Gastrocnemius medialis (tissue), 4 donors: ENCODE data around the gene WNT9A. TPM values are rescaled to one million over a fixed set of nuclear protein-coding genes. Genes with fewer than 3 reads are reported as not detected.

Experiments used
- ATAC-seq, 2 donors: fragments of 150-250 bp; one replicate each; pipeline ENCODE4 v1.9.1; 2016
- DNase-seq, 2 donors: peaks; one replicate each; pipeline ENCODE4 v3.0.0-alpha.2; 2019
- H3K27ac ChIP-seq, 4 donors: fragments of 200-600 bp; sonication (generic); 1 replicate in 1 of 4; 2 replicates in 3 of 4; pipeline ENCODE4 v1.5.1; 2016 to 2018; ENCODE audit warnings: mild to moderate bottlenecking in 2 of 4, moderate library complexity in 1 of 4
- H3K27me3 ChIP-seq, 3 donors: fragments of 200-600 bp; sonication (generic) in 2 of 3; 1 replicate in 1 of 3; 2 replicates in 2 of 3; pipeline versions ENCODE4 v1.5.1 to v1.6.0; 2016 to 2019; ENCODE audit warnings: mild to moderate bottlenecking in 1 of 3, moderate library complexity in 1 of 3
- H3K36me3 ChIP-seq, 2 donors: fragments of 200-600 bp; sonication (generic) in 1 of 2; one replicate each; pipeline ENCODE4 v1.5.1; 2017 to 2018
- H3K4me1 ChIP-seq, 2 donors: fragments of 200-600 bp; sonication (generic) in 1 of 2; one replicate each; pipeline ENCODE4 v1.5.1; 2016 to 2017; ENCODE audit warnings: mild to moderate bottlenecking in 2 of 2
- H3K4me3 ChIP-seq, 4 donors: fragments of 200-600 bp; sonication (generic) in 3 of 4; 1 replicate in 1 of 4; 2 replicates in 3 of 4; pipeline ENCODE4 v1.5.1; 2016 to 2019; ENCODE audit warnings: mild to moderate bottlenecking in 2 of 4
- H3K9me3 ChIP-seq, 3 donors: fragments of 200-600 bp; sonication (generic) in 2 of 3; 1 replicate in 1 of 3; 2 replicates in 2 of 3; pipeline ENCODE4 v1.5.1; 2016 to 2019
- POLR2A ChIP-seq, 2 donors: fragments of 450-650 bp; IDR thresholded peaks; one replicate each; pipeline ENCODE4 v1.6.1; 2017; ENCODE audit warnings: antibody characterized with exemption in 2 of 2, mild to moderate bottlenecking in 2 of 2, moderate library complexity in 2 of 2
- in situ Hi-C, 4 donors: fragments of 200-750 bp; cut with MboI; loops; one replicate each; pipeline versions ENCODE4 v1.15.0 to v1.8.0; 2017; ENCODE audit warnings: low sequenced_read_pairs in 4 of 4
- intact Hi-C: fragments of 100-400 bp; cut with DNase I; formaldehyde crosslinking; loops from one replicate; pipeline ENCODE4 v1.15.1; 2023; ENCODE audit warnings: low total_unique reads
- microRNA-seq, 2 donors: library from miRNA; unstranded; fragments of <30 nt; microRNA quantifications; one replicate each; pipeline ENCODE4, GENCODE V29; 2016; ENCODE audit warnings: borderline replicate concordance in 2 of 2
- total RNA-seq, 4 donors: library from RNA; depleted of rRNA; stranded (reverse); fragments of >200 nt; gene quantifications; one replicate each; pipeline versions ENCODE4 v1.1.0 to v1.2.3, GENCODE V29; 2016
- TF ChIP-seq, protein P1 (sequence below), 5 experiments: fragments of 450-650 bp in 3 of 5; fragments of 200-600 bp in 2 of 5; sonication (generic) in 2 of 5; IDR thresholded peaks in 4 of 5; conservative IDR thresholded peaks in 1 of 5; 1 replicate in 4 of 5; 2 replicates in 1 of 5; pipeline ENCODE4 v1.5.1; 2016 to 2019; ENCODE audit warnings: antibody characterized with exemption in 5 of 5, mild to moderate bottlenecking in 3 of 5, moderate library complexity in 3 of 5

The WNT9A gene
- total RNA-seq, 4 donors from 2014 or later = 6.8 to 29.4 (median 15.5) TPM

DNA sequence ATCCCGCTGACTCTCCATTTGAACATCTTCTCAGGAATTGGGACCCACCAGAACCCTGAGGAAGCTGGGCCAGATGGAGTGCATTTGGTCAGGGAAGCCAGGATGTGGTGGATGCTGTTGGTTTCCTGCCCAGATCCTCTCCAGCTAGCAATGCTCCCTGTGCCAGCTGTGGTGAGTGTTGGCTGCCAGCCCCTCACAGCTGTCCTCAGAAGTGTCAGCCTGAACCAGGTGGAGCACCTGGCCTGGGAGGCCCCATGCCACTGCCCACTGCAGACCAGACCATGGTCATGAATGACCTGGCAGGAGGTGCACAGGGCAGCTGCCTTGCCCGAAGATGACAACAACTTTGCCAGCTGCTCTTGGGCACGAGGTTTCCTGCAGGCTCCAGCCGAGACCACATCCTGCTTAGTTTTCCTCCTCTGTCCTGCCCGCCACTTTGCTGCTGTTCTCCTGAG lies 77.9 kb downstream of the WNT9A start:
- DNase-seq (no peak), ATAC-seq (no peak)
- Histone ChIP-seq H3K27me3 (peaks cover 0 to 3% (median 0%) of the 10 kb centered on the region in 3 donors), H3K4me1 (no peaks in the 10 kb centered on the region), H3K9me3 (peaks cover 0 to 4% (median 0%) of the 10 kb centered on the region in 3 donors), H3K4me3 (no peak overlapping the region), H3K27ac (no peak overlapping the region), H3K36me3 (no peaks in the 10 kb centered on the region)
- no peak for TF ChIP-seq POLR2A (IDR thresholded peaks at IDR 0.05)
- TF ChIP-seq, protein P1, sequence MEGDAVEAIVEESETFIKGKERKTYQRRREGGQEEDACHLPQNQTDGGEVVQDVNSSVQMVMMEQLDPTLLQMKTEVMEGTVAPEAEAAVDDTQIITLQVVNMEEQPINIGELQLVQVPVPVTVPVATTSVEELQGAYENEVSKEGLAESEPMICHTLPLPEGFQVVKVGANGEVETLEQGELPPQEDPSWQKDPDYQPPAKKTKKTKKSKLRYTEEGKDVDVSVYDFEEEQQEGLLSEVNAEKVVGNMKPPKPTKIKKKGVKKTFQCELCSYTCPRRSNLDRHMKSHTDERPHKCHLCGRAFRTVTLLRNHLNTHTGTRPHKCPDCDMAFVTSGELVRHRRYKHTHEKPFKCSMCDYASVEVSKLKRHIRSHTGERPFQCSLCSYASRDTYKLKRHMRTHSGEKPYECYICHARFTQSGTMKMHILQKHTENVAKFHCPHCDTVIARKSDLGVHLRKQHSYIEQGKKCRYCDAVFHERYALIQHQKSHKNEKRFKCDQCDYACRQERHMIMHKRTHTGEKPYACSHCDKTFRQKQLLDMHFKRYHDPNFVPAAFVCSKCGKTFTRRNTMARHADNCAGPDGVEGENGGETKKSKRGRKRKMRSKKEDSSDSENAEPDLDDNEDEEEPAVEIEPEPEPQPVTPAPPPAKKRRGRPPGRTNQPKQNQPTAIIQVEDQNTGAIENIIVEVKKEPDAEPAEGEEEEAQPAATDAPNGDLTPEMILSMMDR (IDR thresholded peaks at IDR 0.05 in 4 of 5, conservative IDR thresholded peaks at IDR 0.05 in 1 of 5) = no peak
- in situ Hi-C loops = no loop called here
- intact Hi-C loops = no loop called here

DNA sequence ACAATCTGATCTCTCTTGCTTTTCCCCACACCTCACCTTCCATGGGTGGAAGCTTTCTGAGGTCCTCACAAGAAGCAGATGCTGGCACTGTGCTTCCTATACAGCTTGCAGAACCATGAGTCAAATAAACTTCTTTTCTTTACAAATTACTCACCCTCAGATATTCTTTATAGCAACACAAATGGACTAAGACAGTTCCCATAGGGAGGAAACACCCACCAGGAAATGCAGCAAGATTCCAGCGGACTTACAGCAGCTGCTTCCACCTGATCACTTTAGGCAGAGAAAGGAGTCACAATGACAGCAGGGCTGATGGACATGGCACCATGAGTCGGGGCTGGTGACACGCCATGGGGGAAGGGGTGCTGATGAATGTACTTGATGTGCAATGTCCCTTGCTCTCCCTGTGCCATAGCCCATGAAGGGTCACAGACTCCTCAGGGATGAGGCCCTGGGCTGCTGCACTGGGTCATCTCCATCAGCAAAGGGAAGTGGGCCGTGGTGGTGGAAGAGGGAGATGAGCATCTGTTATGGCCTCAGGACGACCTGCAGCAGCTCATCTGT lies 78.4 kb downstream of the WNT9A start:
- TF ChIP-seq, protein P1 (IDR thresholded peaks at IDR 0.05 in 4 of 5, conservative IDR thresholded peaks at IDR 0.05 in 1 of 5) = no peak
- no peak for TF ChIP-seq POLR2A (IDR thresholded peaks at IDR 0.05)
- in situ Hi-C loops (no loop called here), intact Hi-C loops (no loop called here)
- ATAC-seq = no peak
- H3K9me3 ChIP-seq = peaks cover 0 to 9% (median 0%) of the 10 kb centered on the region in 3 donors
- no peaks in the 10 kb centered on the region for H3K36me3 ChIP-seq
- no peaks in the 10 kb centered on the region for H3K4me1 ChIP-seq
- peaks cover 0 to 3% (median 0%) of the 10 kb centered on the region in 3 donors for H3K27me3 ChIP-seq
- no peak overlapping the region for H3K4me3 ChIP-seq
- DNase-seq = no peak
- no peak overlapping the region for H3K27ac ChIP-seq

Small RNA genes lying within 50 kb of the gene (microRNA-seq; reads per million reads assigned to microRNA genes)
- gene MIR5008 = 2.4 to 3.4 reads per million in 2 donors

Other genes with a start within 250 kb of the WNT9A start
- 10 to 100 TPM in 3 of 4 donors, 1 to 10 TPM in 1; 9.2 to 21.6 (median 19.9) TPM for gene JMJD4, start 212.6 kb downstream of the WNT9A start, total RNA-seq
- gene SNAP47, start 212.5 kb downstream of the WNT9A start, total RNA-seq = 10 to 100 TPM; 30.2 to 42.7 (median 37.9) TPM
- not detected for gene PRSS38, start 132.3 kb downstream of the WNT9A start, total RNA-seq
- not detected for gene WNT3A, start 59.1 kb upstream of the WNT9A start, total RNA-seq
- gene ARF1, start 134.8 kb upstream of the WNT9A start, total RNA-seq = 100 to 1,000 TPM; 234 to 422 (median 306) TPM
- 10 to 100 TPM in 1 of 4 donors, 1 to 10 TPM in 3; 5.9 to 11.0 (median 7.8) TPM for gene C1orf35, start 155.4 kb upstream of the WNT9A start, total RNA-seq
- 100 to 1,000 TPM in 1 of 4 donors, 10 to 100 TPM in 3; 64.7 to 123 (median 74.2) TPM for gene MRPL55, start 161.4 kb upstream of the WNT9A start, total RNA-seq
- gene GUK1, start 192.3 kb upstream of the WNT9A start, total RNA-seq = 100 to 1,000 TPM; 161 to 230 (median 183) TPM
- gene GJC2, start 202.0 kb upstream of the WNT9A start, total RNA-seq = under 1 TPM in 2 of 4 donors, not detected in 2; 0.26 to 0.64 TPM
- gene IBA57, start 217.9 kb upstream of the WNT9A start, total RNA-seq = 10 to 100 TPM in 3 of 4 donors, 1 to 10 TPM in 1; 4.9 to 15.7 (median 12.3) TPM